Muscle of leg (tissue), 11 donors: ENCODE data around the gene PDILT. TPM values are rescaled to one million over a fixed set of nuclear protein-coding genes. Genes with fewer than 3 reads are reported as not detected.
A peak's percentile ranks its signal among the peaks of the same experiment; 100 is the strongest.

Source experiments
- DNase-seq: peaks from one replicate; pipeline ENCODE4 v3.0.0; 2013
- H3K27ac ChIP-seq: one replicate; pipeline ENCODE4 v1.5.1; 2013; ENCODE audit warnings: mild to moderate bottlenecking, low read length, control low read depth
- H3K27me3 ChIP-seq: one replicate; pipeline ENCODE4 v1.6.1; 2013; ENCODE audit warnings: low read length; ENCODE audit not compliant: control insufficient read depth, insufficient read depth
- H3K36me3 ChIP-seq: one replicate; pipeline ENCODE4 v1.6.1; 2013; ENCODE audit warnings: low read length; ENCODE audit not compliant: control insufficient read depth, insufficient read depth
- H3K4me1 ChIP-seq: one replicate; pipeline ENCODE4 v1.6.1; 2013; ENCODE audit warnings: low read length; ENCODE audit not compliant: control insufficient read depth, insufficient read depth
- H3K4me3 ChIP-seq: one replicate; pipeline ENCODE4 v1.5.1; 2013; ENCODE audit warnings: low read length, control low read depth
- H3K9me3 ChIP-seq: replicated peaks from 2 replicates; pipeline ENCODE4 v1.6.1; 2013; ENCODE audit warnings: low read depth, low read length; ENCODE audit not compliant: control insufficient read depth
- whole genome bisulfite sequencing: methylation state at CpG from one replicate; pipeline ENCODE4 v1.1.5; 2013; ENCODE audit warnings: missing lambda C conversion rate; ENCODE audit not compliant: insufficient coverage; 5-methylcytosine and 5-hydroxymethylcytosine counted together
- polyA plus RNA-seq, 8 donors: library from polyadenylated mRNA; unstranded; fragments of 120-200 nt; gene quantifications; one replicate each; pipeline versions ENCODE4 v1.2.1 to v1.2.3, GENCODE V29; 2013; ENCODE audit warnings: inconsistent platforms in 1 of 8, low replicate concordance in 1 of 8; ENCODE audit not compliant: insufficient read length in 8 of 8, insufficient read depth in 1 of 8
- total RNA-seq: library from RNA; stranded (reverse); fragments of 120-200 nt; gene quantifications from one replicate; pipeline ENCODE4 v1.2.4, GENCODE V29; 2013

PDILT gene
- total and polyA plus RNA-seq, 9 donors, result not detected

GRCh38 chr16:20369452-20370054 is 35.0 kb downstream of the PDILT start:
- Histone ChIP-seq H3K27ac (no peak overlapping the region), H3K27me3 (no peaks in the 10 kb centered on the region), H3K4me1 (no peaks in the 10 kb centered on the region), H3K36me3 (no peaks in the 10 kb centered on the region), H3K9me3 (no peaks in the 10 kb centered on the region), H3K4me3 (no peak overlapping the region)
- DNase-seq, result no peak
- 77% methylated on average over 9 of the region's 9 CpGs for WGBS

- peak; percentile 9 for DNase-seq
- no peaks in the 10 kb centered on the region for H3K4me1 ChIP-seq
- H3K36me3 ChIP-seq, result no peaks in the 10 kb centered on the region
- no peaks in the 10 kb centered on the region for H3K9me3 ChIP-seq
- H3K27ac ChIP-seq, result no peak overlapping the region
- H3K27me3 ChIP-seq, result no peaks in the 10 kb centered on the region
- H3K4me3 ChIP-seq, result no peak overlapping the region
- 80% methylated on average over 1 of the region's 3 CpGs for WGBS
Observed at GRCh38 chr16:20364051-20364450, 40.5 kb downstream of the PDILT start.

GRCh38 chr16:20363191-20363590 is 41.3 kb downstream of the PDILT start:
- no peaks in the 10 kb centered on the region for H3K27me3 ChIP-seq
- no peak overlapping the region for H3K4me3 ChIP-seq
- no peaks in the 10 kb centered on the region for H3K4me1 ChIP-seq
- WGBS, result 60% methylated on average over 1 of the region's 2 CpGs
- no peaks in the 10 kb centered on the region for H3K9me3 ChIP-seq
- H3K27ac ChIP-seq, result no peak overlapping the region
- DNase-seq, result no peak
- H3K36me3 ChIP-seq, result no peaks in the 10 kb centered on the region

- no CpG with 5 or more reads among the region's 2 CpGs for WGBS
- Histone ChIP-seq H3K27ac (no peak overlapping the region), H3K4me3 (no peak overlapping the region), H3K4me1 (no peaks in the 10 kb centered on the region), H3K9me3 (no peaks in the 10 kb centered on the region), H3K36me3 (no peaks in the 10 kb centered on the region), H3K27me3 (no peaks in the 10 kb centered on the region)
- no peak for DNase-seq
Observed at GRCh38 chr16:20359997-20360396, 44.5 kb downstream of the PDILT start.

GRCh38 chr16:20355114-20355782 is 49.3 kb downstream of the PDILT start:
- Histone ChIP-seq H3K27ac (no peak overlapping the region), H3K4me3 (no peak overlapping the region), H3K27me3 (no peaks in the 10 kb centered on the region), H3K4me1 (no peaks in the 10 kb centered on the region), H3K9me3 (no peaks in the 10 kb centered on the region), H3K36me3 (no peaks in the 10 kb centered on the region)
- WGBS, result 75% methylated on average over 6 of the region's 7 CpGs
- no peak for DNase-seq

- Histone ChIP-seq H3K4me3 (no peak overlapping the region), H3K27ac (no peak overlapping the region), H3K36me3 (no peaks in the 10 kb centered on the region), H3K27me3 (peaks cover 2% of the 10 kb centered on the region), H3K4me1 (no peaks in the 10 kb centered on the region), H3K9me3 (no peaks in the 10 kb centered on the region)
- DNase-seq, result no peak
Observed at GRCh38 chr16:20353379-20353778, 51.2 kb downstream of the PDILT start.

GRCh38 chr16:20352615-20353014 is 51.9 kb downstream of the PDILT start, which contains the start of gene UMOD:
Gene UMOD (minus strand): TSS chr16:20352715. CDS start chr16:20350737, 1,978 bp downstream.
- Histone ChIP-seq H3K27ac (no peak within 1 kb of the TSS), H3K9me3 (no peaks in the 10 kb centered on the region), H3K4me3 (no peak within 1 kb of the TSS), H3K27me3 (peaks cover 4% of the 10 kb centered on the region), H3K4me1 (no peaks in the 10 kb centered on the region), H3K36me3 (no peaks in the 10 kb centered on the region)
- DNase-seq, result no peak
- WGBS, result 92% methylated on average over 2 of the region's 2 CpGs

GRCh38 chr16:20349615-20350014 is 54.9 kb downstream of the PDILT start:
- peaks cover 4% of the 10 kb centered on the region for H3K27me3 ChIP-seq
- no peak for DNase-seq
- H3K27ac ChIP-seq, result no peak overlapping the region
- H3K4me1 ChIP-seq, result no peaks in the 10 kb centered on the region
- WGBS, result 85% methylated on average over 2 of the region's 6 CpGs
- no peak overlapping the region for H3K4me3 ChIP-seq
- H3K9me3 ChIP-seq, result no peaks in the 10 kb centered on the region
- H3K36me3 ChIP-seq, result no peaks in the 10 kb centered on the region

- Histone ChIP-seq H3K27ac (no peak overlapping the region), H3K27me3 (peaks cover 4% of the 10 kb centered on the region), H3K4me1 (no peaks in the 10 kb centered on the region), H3K4me3 (no peak overlapping the region), H3K36me3 (no peaks in the 10 kb centered on the region), H3K9me3 (no peaks in the 10 kb centered on the region)
- WGBS, result 30% methylated on average over 77 of the region's 77 CpGs
- no peak for DNase-seq
Observed at GRCh38 chr16:20348365-20349185, 56.0 kb downstream of the PDILT start.

- Histone ChIP-seq H3K4me1 (no peaks in the 10 kb centered on the region), H3K4me3 (no peak overlapping the region), H3K36me3 (no peaks in the 10 kb centered on the region), H3K27me3 (peaks cover 4% of the 10 kb centered on the region), H3K27ac (no peak overlapping the region), H3K9me3 (no peaks in the 10 kb centered on the region)
- no peak for DNase-seq
- WGBS, result 69% methylated on average over 7 of the region's 12 CpGs
Observed at GRCh38 chr16:20347666-20348364, 56.7 kb downstream of the PDILT start.
